Panc1 (cell line): ENCODE results near the gene HEXD. TPM values are rescaled to one million over a fixed set of nuclear protein-coding genes. Genes with fewer than 3 reads are reported as not detected.
"Not testable (repeated sequence)": the region's sequence is repeated elsewhere in the genome, so short reads cannot be mapped to it uniquely, and the experiment has no call there.

ENCODE experiments used
- ATAC-seq: fragments of 200-7000 bp; cut with Tn5 transposase; 2 replicates; pipeline ENCODE4 v1.9.1; 2020; ENCODE audit warnings: mild to moderate bottlenecking, moderate library complexity
- BruUV-seq: library from RNA; stranded (reverse); fragments of 400-500 nt; replicated peaks from 2 replicates; lab custom pipeline; 2021; lab: Mats Ljungman, UMichigan
- CTCF ChIA-PET: fragments of 300-600 bp; sonication (Branson Sonifier 250); formaldehyde crosslinking; loops from one replicate; lab custom pipeline; 2022; ENCODE audit warnings: antibody characterized with exemption; lab: Charles Lee
- POLR2A ChIA-PET: fragments of 300-600 bp; sonication (Branson Sonifier 250); formaldehyde crosslinking; loops from one replicate; lab custom pipeline; 2022; ENCODE audit warnings: antibody characterized with exemption; lab: Charles Lee
- DNase-seq: peaks from one replicate; pipeline ENCODE4 v3.0.0-alpha.2; 2010; ENCODE audit warnings: low read depth, low spot score
- H3K27ac ChIP-seq: 2 replicates; pipeline ENCODE4 v1.5.1; 2011; ENCODE audit warnings: mild to moderate bottlenecking, low read length, inconsistent platforms
- H3K27me3 ChIP-seq: fragments of 200-500 bp; sonication (Bioruptor generic); 2 replicates; pipeline ENCODE4 v1.6.0; 2014; ENCODE audit warnings: low read length, inconsistent platforms; ENCODE audit not compliant: control insufficient read depth, insufficient read depth
- H3K36me3 ChIP-seq: fragments of 200-500 bp; sonication (Bioruptor generic); 2 replicates; pipeline ENCODE4 v1.5.1; 2014; ENCODE audit warnings: inconsistent platforms, mild to moderate bottlenecking, low read length, moderate library complexity; ENCODE audit not compliant: control insufficient read depth, insufficient read depth
- H3K4me1 ChIP-seq: 2 replicates; pipeline ENCODE4 v1.5.1; 2011; ENCODE audit warnings: inconsistent platforms, mild to moderate bottlenecking, low read length, moderate library complexity; ENCODE audit not compliant: control insufficient read depth, insufficient read depth
- H3K4me3 ChIP-seq, 2 experiments: 2 replicates each; pipeline ENCODE4 v1.5.1; 2011 to 2012; ENCODE audit warnings: low read depth in 2 of 2, low read length in 2 of 2, mild to moderate bottlenecking in 2 of 2, inconsistent platforms in 1 of 2, moderate library complexity in 1 of 2
- H3K9me3 ChIP-seq: fragments of 200-500 bp; sonication (Bioruptor generic); 2 replicates; pipeline ENCODE4 v1.5.1; 2014; ENCODE audit warnings: low read depth, mild to moderate bottlenecking, inconsistent platforms, low read length, moderate library complexity; ENCODE audit not compliant: control insufficient read depth, insufficient read depth
- CTCF ChIP-seq: fragments of 450-650 bp; IDR thresholded peaks from 2 replicates; pipeline ENCODE4 v1.5.1; 2017; ENCODE audit warnings: mild to moderate bottlenecking
- POLR2AphosphoS5 ChIP-seq: IDR thresholded peaks from 2 replicates; pipeline ENCODE4 v1.6.1; 2012; ENCODE audit warnings: mild to moderate bottlenecking, low read depth, low read length, moderate library complexity
- REST ChIP-seq, 2 experiments: IDR thresholded peaks; 2 replicates each; pipeline ENCODE4 v1.6.1; 2011 to 2012; ENCODE audit warnings: low read depth in 2 of 2, control low read depth in 1 of 2, low read length in 1 of 2, mild to moderate bottlenecking in 1 of 2, moderate library complexity in 1 of 2; ENCODE audit not compliant: insufficient read depth in 1 of 2
- SIN3A ChIP-seq: IDR thresholded peaks from 2 replicates; pipeline ENCODE4 v1.6.1; 2012; ENCODE audit warnings: low read depth, mild to moderate bottlenecking, low read length, moderate library complexity, borderline replicate concordance; ENCODE audit not compliant: insufficient read depth
- TCF7L2 ChIP-seq: IDR thresholded peaks from 2 replicates; pipeline ENCODE4 v1.6.1; 2011; ENCODE audit warnings: mild to moderate bottlenecking, low read depth, low read length, inconsistent platforms
- in situ Hi-C: cut with HindIII; loops from 2 replicates; pipeline ENCODE4 v1.10.0; 2016; ENCODE audit warnings: low sequenced_read_pairs, low pct_unique_long_range_greater_than_20kb
- intact Hi-C: fragments of 100-400 bp; cut with micrococcal nuclease; formaldehyde crosslinking; loops from one replicate; pipeline ENCODE4 v1.10.0; 2022; ENCODE audit not compliant: unreplicated experiment
- total RNA-seq: library from RNA; stranded (reverse); gene quantifications from one replicate; pipeline ENCODE4 v1.2.1, GENCODE V29; 2021; ENCODE audit not compliant: unreplicated experiment

HEXD gene
- total RNA-seq, 1 experiment from 2014 or later: 25.6 TPM

- Histone ChIP-seq H3K36me3 (no peaks in the 10 kb centered on the region), H3K4me1 (no peaks in the 10 kb centered on the region), H3K9me3 (no peaks in the 10 kb centered on the region), H3K27me3 (no peaks in the 10 kb centered on the region), H3K27ac (no peak overlapping the region), H3K4me3 (no peak overlapping the region)
- intact Hi-C loops (no loop called here), in situ Hi-C loops (no loop called here)
- DNase-seq (no peak), ATAC-seq (peak; percentile 22; the same call in 1 of the 2 replicates)
- no peak for TF ChIP-seq POLR2AphosphoS5
- TF ChIP-seq REST (IDR thresholded peaks at IDR 0.05; ENCODE audit: insufficient read depth in 1 of 2, low read depth in 2 of 2, low read length in 1 of 2): no peak
- no peak for TF ChIP-seq CTCF
- no peak for TF ChIP-seq TCF7L2
- TF ChIP-seq SIN3A: no peak
- BruUV-seq: no TSS peak
- POLR2A ChIA-PET: interaction anchor here (1.1 kb wide), 1 partner anchor 11 kb away, joined by 6 read pairs; no protein-coding TSS in a partner anchor
- CTCF ChIA-PET: no interaction called here
Measured at GRCh38 chr17:82372249-82373071, 45.7 kb upstream of the HEXD start.

- CTCF ChIA-PET, H3K36me3 ChIP-seq, H3K4me1 ChIP-seq, ATAC-seq, in situ Hi-C loops, H3K27me3 ChIP-seq, H3K4me3 ChIP-seq, BruUV-seq, intact Hi-C loops, H3K9me3 ChIP-seq, DNase-seq, H3K27ac ChIP-seq: not testable (repeated sequence)
- POLR2A ChIA-PET: interaction anchor here (1.1 kb wide), 1 partner anchor 11 kb away, joined by 6 read pairs; no protein-coding TSS in a partner anchor
Measured at GRCh38 chr17:82373072-82373452, 45.1 kb upstream of the HEXD start.
